H9 (cell line): ENCODE results near the gene CDC42EP5. TPM values are rescaled to one million over a fixed set of nuclear protein-coding genes. Genes with fewer than 3 reads are reported as not detected.

Experiments used
- DNase-seq: peaks from one replicate; pipeline ENCODE4 v3.0.0-alpha.2; 2017
- H2AFZ ChIP-seq: one replicate; pipeline ENCODE4 v1.6.1; 2013; ENCODE audit warnings: mild to moderate bottlenecking, low read length, control low read depth, moderate library complexity
- H2AK5ac ChIP-seq: 2 replicates; pipeline ENCODE4 v1.6.1; 2013; ENCODE audit warnings: low read length, control low read depth, mixed read lengths; ENCODE audit not compliant: insufficient read length
- H2BK120ac ChIP-seq: one replicate; pipeline ENCODE4 v1.6.1; 2013; ENCODE audit warnings: low read depth, mild to moderate bottlenecking, low read length, control low read depth, inconsistent platforms; ENCODE audit not compliant: poor library complexity, severe bottlenecking
- H2BK12ac ChIP-seq: 2 replicates; pipeline ENCODE4 v1.6.1; 2013; ENCODE audit warnings: low read length, control low read depth, mixed read lengths, low read depth; ENCODE audit not compliant: insufficient read length
- H2BK15ac ChIP-seq: 2 replicates; pipeline ENCODE4 v1.6.1; 2013; ENCODE audit warnings: low read depth, low read length, control low read depth
- H2BK20ac ChIP-seq: one replicate; pipeline ENCODE4 v1.6.1; 2013; ENCODE audit warnings: low read depth, mild to moderate bottlenecking, low read length, control low read depth, inconsistent platforms; ENCODE audit not compliant: poor library complexity, severe bottlenecking
- H2BK5ac ChIP-seq: 2 replicates; pipeline ENCODE4 v1.6.1; 2013; ENCODE audit warnings: low read length, control low read depth, mixed read lengths; ENCODE audit not compliant: insufficient read length
- H3K14ac ChIP-seq: 2 replicates; pipeline ENCODE4 v1.6.1; 2013; ENCODE audit warnings: low read length, control low read depth; ENCODE audit not compliant: insufficient read depth
- H3K18ac ChIP-seq: 2 replicates; pipeline ENCODE4 v1.6.1; 2013; ENCODE audit warnings: low read depth, mild to moderate bottlenecking, mixed read lengths, low read length, control low read depth; ENCODE audit not compliant: insufficient read length
- H3K23ac ChIP-seq: 2 replicates; pipeline ENCODE4 v1.6.1; 2013; ENCODE audit warnings: low read length, control low read depth, mixed read lengths, low read depth; ENCODE audit not compliant: insufficient read length
- H3K23me2 ChIP-seq: 2 replicates; pipeline ENCODE4 v1.6.1; 2013; ENCODE audit warnings: low read depth, mild to moderate bottlenecking, mixed read lengths, low read length, control low read depth; ENCODE audit not compliant: insufficient read length, poor library complexity, severe bottlenecking
- H3K27ac ChIP-seq: 2 replicates; pipeline ENCODE4 v1.5.1; 2013; ENCODE audit warnings: low read length, control low read depth, mixed read lengths, low read depth; ENCODE audit not compliant: insufficient read length
- H3K27me3 ChIP-seq: 2 replicates; pipeline ENCODE4 v1.6.1; 2013; ENCODE audit warnings: low read length, control low read depth, inconsistent platforms; ENCODE audit not compliant: insufficient read depth
- H3K4ac ChIP-seq: 2 replicates; pipeline ENCODE4 v1.6.1; 2013; ENCODE audit warnings: low read depth, mild to moderate bottlenecking, control low read depth, inconsistent platforms, low read length, moderate library complexity
- H3K4me1 ChIP-seq: 2 replicates; pipeline ENCODE4 v1.6.1; 2013; ENCODE audit warnings: low read length, control low read depth, inconsistent platforms; ENCODE audit not compliant: insufficient read depth
- H3K4me2 ChIP-seq: 2 replicates; pipeline ENCODE4 v1.6.1; 2013; ENCODE audit warnings: low read length, control low read depth, mixed read lengths; ENCODE audit not compliant: insufficient read length, insufficient read depth
- H3K56ac ChIP-seq: 2 replicates; pipeline ENCODE4 v1.6.1; 2013; ENCODE audit warnings: low read depth, mild to moderate bottlenecking, mixed read lengths, low read length, control low read depth; ENCODE audit not compliant: insufficient read length
- H3K79me1 ChIP-seq: 2 replicates; pipeline ENCODE4 v1.6.1; 2013; ENCODE audit warnings: low read depth, mild to moderate bottlenecking, moderate library complexity, low read length, control low read depth, inconsistent platforms; ENCODE audit not compliant: insufficient read depth, poor library complexity, severe bottlenecking
- H3K79me2 ChIP-seq: 2 replicates; pipeline ENCODE4 v1.6.1; 2013; ENCODE audit warnings: low read length, control low read depth, inconsistent platforms; ENCODE audit not compliant: insufficient read depth
- H3K9ac ChIP-seq: 2 replicates; pipeline ENCODE4 v1.6.1; 2013; ENCODE audit warnings: low read length, control low read depth, mixed read lengths; ENCODE audit not compliant: insufficient read length; ENCODE audit errors: extremely low read depth
- H3K9me3 ChIP-seq: one replicate; pipeline ENCODE4 v1.6.1; 2013; ENCODE audit warnings: low read depth, low read length, inconsistent platforms; ENCODE audit not compliant: control insufficient read depth
- H3T11ph ChIP-seq: one replicate; pipeline ENCODE4 v1.6.1; 2013; ENCODE audit warnings: mild to moderate bottlenecking, low read length, control low read depth, inconsistent platforms
- H4K20me1 ChIP-seq: one replicate; pipeline ENCODE4 v1.6.1; 2013; ENCODE audit not compliant: control insufficient read depth, insufficient read length, insufficient read depth
- H4K5ac ChIP-seq: 2 replicates; pipeline ENCODE4 v1.6.1; 2013; ENCODE audit warnings: low read depth, mild to moderate bottlenecking, mixed read lengths, low read length, control low read depth; ENCODE audit not compliant: insufficient read length
- H4K8ac ChIP-seq: replicated peaks from 2 replicates; pipeline ENCODE4 v1.6.1; 2013; ENCODE audit warnings: low read length, control low read depth, mixed read lengths, low read depth; ENCODE audit not compliant: insufficient read length
- H4K91ac ChIP-seq: 2 replicates; pipeline ENCODE4 v1.6.1; 2013; ENCODE audit warnings: low read depth, mild to moderate bottlenecking, moderate library complexity, mixed read lengths, low read length, control low read depth; ENCODE audit not compliant: insufficient read length
- H3K27ac Mint-ChIP-seq, 3 experiments: 2 replicates in 2 of 3; 3 replicates in 1 of 3; pipeline ENCODE4 v1.8.0; 2020 to 2021; ENCODE audit warnings: mixed read lengths in 3 of 3, mild to moderate bottlenecking in 1 of 3, moderate library complexity in 1 of 3
- H3K27me3 Mint-ChIP-seq: 2 replicates; pipeline ENCODE4 v1.8.0; 2021; ENCODE audit warnings: low read depth, mild to moderate bottlenecking, moderate library complexity, mixed read lengths
- H3K36me3 Mint-ChIP-seq, 3 experiments: 2 replicates in 2 of 3; 3 replicates in 1 of 3; pipeline ENCODE4 v1.8.0; 2020 to 2021; ENCODE audit warnings: low read depth in 3 of 3, mixed read lengths in 3 of 3; ENCODE audit not compliant: insufficient read depth in 1 of 3
- H3K4me1 Mint-ChIP-seq, 2 experiments: 2 replicates each; pipeline ENCODE4 v1.8.0; 2020; ENCODE audit warnings: mixed read lengths in 2 of 2
- H3K4me3 Mint-ChIP-seq, 2 experiments: 2 replicates in 1 of 2; 3 replicates in 1 of 2; pipeline ENCODE4 v1.8.0; 2020 to 2021; ENCODE audit warnings: mild to moderate bottlenecking in 2 of 2, mixed read lengths in 2 of 2, moderate library complexity in 1 of 2
- H3K9me3 Mint-ChIP-seq, 2 experiments: 2 replicates in 1 of 2; 3 replicates in 1 of 2; pipeline ENCODE4 v1.8.0; 2020; ENCODE audit warnings: mild to moderate bottlenecking in 2 of 2, mixed read lengths in 2 of 2, moderate library complexity in 1 of 2
- CTCF ChIP-seq: fragments of 200-600 bp; sonication (generic); conservative IDR thresholded peaks from 3 replicates; pipeline ENCODE4 v1.8.0; 2021; ENCODE audit warnings: antibody characterized with exemption, mild to moderate bottlenecking
- whole genome bisulfite sequencing: extraction: QIAGEN DNeasy Blood & Tissue Kit; methylation state at CpG from one replicate; pipeline ENCODE4 v1.1.7; 2013; ENCODE audit warnings: missing lambda C conversion rate, low lambda C conversion rate, mixed read lengths; ENCODE audit not compliant: insufficient read length; ENCODE audit errors: extremely low coverage; 5-methylcytosine and 5-hydroxymethylcytosine counted together
- total RNA-seq: library from RNA; stranded (reverse); gene quantifications from 2 replicates; pipeline ENCODE4 v1.2.1, GENCODE V29; 2021

CDC42EP5 gene
- total RNA-seq, 1 experiment from 2014 or later = 1.6 TPM

- H3K4me3 Mint-ChIP-seq = peak overlapping the region; percentile 27 to 67; a peak in 2 of 5 replicates
- Histone ChIP-seq H2AK5ac (no peak overlapping the region), H2AFZ (no peak overlapping the region), H3K79me1 (no peaks in the 10 kb centered on the region), H3K4ac (no peak overlapping the region), H2BK120ac (no peak overlapping the region), H3K18ac (peak overlapping the region; percentile 77), H3K23ac (no peak overlapping the region), H3K56ac (no peak overlapping the region), H4K20me1 (no peaks in the 10 kb centered on the region), H4K91ac (no peak overlapping the region), H3K27me3 (peaks cover 4% of the 10 kb centered on the region; the same call in 1 of the 2 replicates), H3K27ac (no peak overlapping the region), H2BK15ac (no peak overlapping the region), H3K23me2 (peaks cover 15% of the 10 kb centered on the region), H3K14ac (peak overlapping the region; percentile 74), H3K4me2 (peak overlapping the region; percentile 30), H2BK20ac (no peak overlapping the region), H3T11ph (no peak overlapping the region), H4K8ac (no peak overlapping the region), H3K79me2 (no peaks in the 10 kb centered on the region), H3K9ac (no peak overlapping the region), H2BK5ac (no peak overlapping the region), H2BK12ac (no peak overlapping the region), H3K9me3 (no peaks in the 10 kb centered on the region), H4K5ac (no peak overlapping the region), H3K4me1 (peaks cover 5% of the 10 kb centered on the region; the same call in 1 of the 2 replicates)
- peak overlapping the region; percentile 84 to 90 (median 89) for H3K27ac Mint-ChIP-seq
- TF ChIP-seq CTCF = no peak
- peaks cover 0 to 2% of the 10 kb centered on the region in 2 experiments; a peak in 3 of 5 replicates for H3K9me3 Mint-ChIP-seq
- H3K36me3 Mint-ChIP-seq = peaks cover 18 to 42% (median 37%) of the 10 kb centered on the region in 3 experiments; a peak in 6 of 7 replicates
- no CpG with 5 or more reads among the region's 10 CpGs for WGBS
- DNase-seq = no peak
- H3K4me1 Mint-ChIP-seq = peaks cover 41 to 51% of the 10 kb centered on the region in 2 experiments
- peaks cover 43% of the 10 kb centered on the region for H3K27me3 Mint-ChIP-seq
Observed at GRCh38 chr19:54420068-54420382, 53.1 kb downstream of the CDC42EP5 start.
